HCT116 (cell line): ENCODE results near the gene PRKG1.

Experiments
- CTCF ChIP-seq, 3 experiments: fragments of 200-600 bp in 1 of 3; sonication (generic) in 1 of 3; IDR thresholded peaks in 2 of 3; conservative IDR thresholded peaks in 1 of 3; 2 replicates each; pipeline ENCODE4 v1.5.1; 2012 to 2017; ENCODE audit warnings: low read depth in 2 of 3, low read length in 2 of 3, antibody characterized with exemption in 1 of 3, borderline replicate concordance in 1 of 3, control low read depth in 1 of 3, mild to moderate bottlenecking in 1 of 3, mixed read lengths in 1 of 3, mixed run types in 1 of 3, moderate library complexity in 1 of 3; ENCODE audit not compliant: insufficient read depth in 1 of 3
- EZH2 ChIP-seq: fragments of 200-600 bp; sonication (generic); IDR thresholded peaks from 2 replicates; pipeline ENCODE4 v1.6.1; 2017; ENCODE audit warnings: antibody characterized with exemption, mixed run types
- EZH2phosphoT487 ChIP-seq: fragments of 200-600 bp; IDR thresholded peaks from 2 replicates; pipeline ENCODE4 v1.6.1; 2018; ENCODE audit warnings: antibody characterized with exemption, borderline replicate concordance
- MAX ChIP-seq: IDR thresholded peaks from 2 replicates; pipeline ENCODE4 v1.6.1; 2012
- POLR2A ChIP-seq: IDR thresholded peaks from 2 replicates; pipeline ENCODE4 v1.7.0; 2011; ENCODE audit warnings: borderline replicate concordance; ENCODE audit not compliant: insufficient read depth, insufficient read length; ENCODE audit errors: extremely low read depth
- POLR2AphosphoS5 ChIP-seq: IDR thresholded peaks from 2 replicates; pipeline ENCODE4 v1.6.1; 2011; ENCODE audit warnings: mild to moderate bottlenecking, low read depth, low read length, moderate library complexity
- RAD21 ChIP-seq: IDR thresholded peaks from 2 replicates; pipeline ENCODE4 v1.6.1; 2012; ENCODE audit warnings: low read depth, mild to moderate bottlenecking
- REST ChIP-seq: IDR thresholded peaks from 2 replicates; pipeline ENCODE4 v1.6.1; 2012; ENCODE audit warnings: low read depth
- YY1 ChIP-seq: IDR thresholded peaks from 2 replicates; pipeline ENCODE4 v1.6.1; 2011; ENCODE audit warnings: low read length, low read depth, moderate library complexity, mild to moderate bottlenecking; ENCODE audit not compliant: insufficient replicate concordance; ENCODE audit errors: extremely low read depth

- no peak for TF ChIP-seq POLR2AphosphoS5
- TF ChIP-seq CTCF (IDR thresholded peaks at IDR 0.05 in 2 of 3, conservative IDR thresholded peaks at IDR 0.05 in 1 of 3; ENCODE audit: borderline replicate concordance in 1 of 3, insufficient read depth in 1 of 3, low read depth in 2 of 3, low read length in 2 of 3) = no peak
- TF ChIP-seq YY1 = no peak
- TF ChIP-seq REST = no peak
- no peak for TF ChIP-seq POLR2A
- no peak for TF ChIP-seq EZH2phosphoT487
- TF ChIP-seq RAD21 = no peak
- no peak for TF ChIP-seq MAX
- no peak for TF ChIP-seq EZH2
These were observed 63.7 kb downstream of the PRKG1 start for GRCh38 chr10:51137756-51138529.
